HFF-Myc (cell line): ENCODE data around the gene CELF4.

ENCODE experiments used
- DNase-seq: peaks from one replicate; pipeline ENCODE4 v3.0.0-alpha.2; 2011; ENCODE audit warnings: low read depth; ENCODE audit errors: extremely low read depth
- H3K4me3 ChIP-seq: replicated peaks from 2 replicates; pipeline ENCODE4 v1.5.1; 2011; ENCODE audit warnings: low read depth, mild to moderate bottlenecking, control low read depth, low read length
- TF ChIP-seq, protein P1 (sequence below): IDR thresholded peaks from 2 replicates; pipeline ENCODE4 v1.5.1; 2012; ENCODE audit warnings: mild to moderate bottlenecking, low read depth, low read length, control low read depth; ENCODE audit errors: missing control alignments

Gene CELF4

DNA sequence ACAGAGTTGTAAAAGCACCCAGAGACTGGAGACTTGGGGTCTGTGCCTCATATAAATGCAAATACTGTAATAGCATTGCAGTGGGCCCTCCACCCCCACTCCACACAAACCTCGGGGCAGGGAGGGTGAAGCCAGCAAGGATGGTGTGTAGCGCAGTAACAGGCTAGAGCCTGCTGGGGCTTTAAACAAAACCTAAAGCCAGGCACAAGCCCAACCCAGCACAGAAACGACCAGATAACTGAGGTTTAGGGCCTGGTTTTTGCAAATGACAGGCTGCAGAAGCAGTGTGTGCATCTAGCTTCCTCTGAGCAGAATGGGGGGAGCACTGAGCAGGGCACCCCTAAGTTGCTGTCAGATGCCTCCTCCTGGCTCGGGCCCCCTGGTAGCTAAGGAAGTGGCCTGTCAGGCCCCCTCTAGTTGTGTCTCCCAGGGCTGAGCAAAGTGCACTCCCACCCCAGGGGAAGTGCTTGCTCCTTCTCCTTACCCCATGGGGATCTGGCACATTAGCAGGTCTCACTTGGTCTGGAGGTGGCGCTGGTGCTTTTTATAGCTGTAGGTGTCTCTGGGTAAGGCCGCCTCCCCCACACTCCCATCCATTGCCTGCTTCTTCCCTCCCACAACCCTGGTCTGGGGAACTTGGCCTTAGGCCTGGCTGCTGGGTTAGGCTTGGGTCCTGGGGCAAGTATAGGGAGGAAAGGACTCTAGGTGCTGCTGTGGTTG, 135.1 kb downstream of the CELF4 start:
- no peak for DNase-seq
- no peak overlapping the region for H3K4me3 ChIP-seq
- TF ChIP-seq, protein P1, sequence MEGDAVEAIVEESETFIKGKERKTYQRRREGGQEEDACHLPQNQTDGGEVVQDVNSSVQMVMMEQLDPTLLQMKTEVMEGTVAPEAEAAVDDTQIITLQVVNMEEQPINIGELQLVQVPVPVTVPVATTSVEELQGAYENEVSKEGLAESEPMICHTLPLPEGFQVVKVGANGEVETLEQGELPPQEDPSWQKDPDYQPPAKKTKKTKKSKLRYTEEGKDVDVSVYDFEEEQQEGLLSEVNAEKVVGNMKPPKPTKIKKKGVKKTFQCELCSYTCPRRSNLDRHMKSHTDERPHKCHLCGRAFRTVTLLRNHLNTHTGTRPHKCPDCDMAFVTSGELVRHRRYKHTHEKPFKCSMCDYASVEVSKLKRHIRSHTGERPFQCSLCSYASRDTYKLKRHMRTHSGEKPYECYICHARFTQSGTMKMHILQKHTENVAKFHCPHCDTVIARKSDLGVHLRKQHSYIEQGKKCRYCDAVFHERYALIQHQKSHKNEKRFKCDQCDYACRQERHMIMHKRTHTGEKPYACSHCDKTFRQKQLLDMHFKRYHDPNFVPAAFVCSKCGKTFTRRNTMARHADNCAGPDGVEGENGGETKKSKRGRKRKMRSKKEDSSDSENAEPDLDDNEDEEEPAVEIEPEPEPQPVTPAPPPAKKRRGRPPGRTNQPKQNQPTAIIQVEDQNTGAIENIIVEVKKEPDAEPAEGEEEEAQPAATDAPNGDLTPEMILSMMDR: no peak

DNA sequence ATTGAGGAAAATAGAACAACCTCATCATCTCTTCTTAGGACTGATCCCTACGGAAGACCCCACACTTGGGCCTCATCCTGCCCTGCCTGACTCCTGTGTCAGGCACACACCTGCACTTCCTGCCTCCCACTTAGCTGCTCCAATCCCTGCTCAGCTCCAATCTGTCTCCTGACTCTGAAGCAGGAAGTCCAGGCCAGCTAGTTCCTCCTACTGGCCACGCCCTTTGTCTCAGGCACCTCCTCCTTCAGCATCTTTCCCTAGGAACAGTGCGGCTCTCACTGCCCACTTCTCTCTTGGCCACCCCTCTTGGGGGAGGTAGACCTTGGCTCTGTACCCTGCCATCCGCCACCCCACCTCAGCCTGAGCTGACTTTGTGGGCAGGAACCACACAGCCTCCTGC, 135.8 kb downstream of the CELF4 start:
- H3K4me3 ChIP-seq: no peak overlapping the region
- TF ChIP-seq, protein P1: no peak
- DNase-seq: no peak

DNA sequence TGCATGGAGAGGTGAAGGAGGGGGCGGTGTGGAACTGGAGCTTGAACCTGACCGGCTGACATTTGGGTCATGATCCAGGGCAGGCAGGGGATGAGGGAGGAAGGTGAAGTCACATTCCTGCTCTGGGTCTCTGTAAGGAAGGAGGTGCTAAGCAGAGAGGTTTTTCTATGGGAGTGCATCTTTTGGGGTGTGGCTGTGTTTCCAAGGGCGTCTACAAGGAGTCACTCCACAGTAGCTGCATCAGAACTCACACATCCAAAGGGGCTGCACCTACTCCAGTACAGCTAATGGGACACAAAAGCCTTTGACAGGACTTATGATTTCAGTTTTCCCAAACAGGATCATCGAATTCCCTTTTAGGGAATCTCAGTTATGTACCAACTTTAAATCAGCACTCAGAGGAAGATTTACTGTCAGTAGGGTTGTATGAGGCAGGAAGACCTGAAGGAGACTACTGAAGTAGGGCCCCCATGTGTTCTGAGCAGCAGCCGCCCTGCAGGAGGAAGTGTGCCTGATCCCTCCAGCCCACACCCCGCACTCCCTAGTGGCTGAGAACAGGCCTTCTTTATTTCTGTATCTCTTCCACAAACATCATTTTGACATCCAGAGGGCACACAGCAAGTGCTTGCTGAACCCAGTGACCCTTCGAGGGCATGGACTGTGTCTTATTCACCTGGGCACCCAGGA, 137.2 kb downstream of the CELF4 start:
- no peak overlapping the region for H3K4me3 ChIP-seq
- TF ChIP-seq, protein P1: no peak
- DNase-seq: no peak

DNA sequence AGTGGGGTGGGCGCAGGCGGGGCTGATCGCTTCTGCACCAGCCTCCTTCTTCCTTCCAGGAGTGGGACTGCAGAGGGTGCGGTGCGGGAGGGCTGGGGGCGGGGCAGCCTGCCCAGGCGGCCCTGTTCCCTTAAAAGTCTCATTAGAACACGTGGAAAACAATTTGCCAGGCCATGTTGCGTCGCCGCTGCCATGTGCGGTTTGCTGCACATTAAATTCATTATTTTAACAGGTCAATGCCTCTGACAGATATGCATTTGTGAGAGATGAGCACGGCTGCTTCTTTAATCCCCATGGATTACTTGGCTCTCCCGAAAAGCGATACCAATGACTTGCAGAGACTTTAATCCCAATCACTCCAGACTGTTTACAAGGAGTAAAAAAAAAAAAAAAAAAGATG, 139.0 kb downstream of the CELF4 start:
- DNase-seq: no peak
- TF ChIP-seq, protein P1: no peak
- H3K4me3 ChIP-seq: no peak overlapping the region

DNA sequence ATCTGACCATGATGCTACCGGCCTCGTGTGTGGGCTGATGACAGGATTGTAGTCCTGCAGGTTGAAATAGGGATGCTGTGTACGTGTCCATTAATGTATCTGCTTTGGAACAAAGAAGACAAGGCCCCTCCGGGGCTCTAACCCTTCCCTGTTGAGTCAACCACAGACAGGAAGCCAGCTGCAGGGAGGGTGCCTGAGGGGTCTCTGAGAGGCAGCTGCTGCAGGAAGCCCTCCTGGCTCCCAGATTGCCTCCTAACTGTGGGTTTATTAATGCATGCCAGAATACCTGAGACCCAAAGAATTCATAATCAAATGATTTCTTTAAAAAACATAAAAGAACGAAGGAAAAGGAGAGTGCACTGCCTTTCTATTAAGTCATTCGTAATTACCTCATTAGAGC, 140.4 kb downstream of the CELF4 start:
- TF ChIP-seq, protein P1: no peak
- DNase-seq: no peak
- no peak overlapping the region for H3K4me3 ChIP-seq

DNA sequence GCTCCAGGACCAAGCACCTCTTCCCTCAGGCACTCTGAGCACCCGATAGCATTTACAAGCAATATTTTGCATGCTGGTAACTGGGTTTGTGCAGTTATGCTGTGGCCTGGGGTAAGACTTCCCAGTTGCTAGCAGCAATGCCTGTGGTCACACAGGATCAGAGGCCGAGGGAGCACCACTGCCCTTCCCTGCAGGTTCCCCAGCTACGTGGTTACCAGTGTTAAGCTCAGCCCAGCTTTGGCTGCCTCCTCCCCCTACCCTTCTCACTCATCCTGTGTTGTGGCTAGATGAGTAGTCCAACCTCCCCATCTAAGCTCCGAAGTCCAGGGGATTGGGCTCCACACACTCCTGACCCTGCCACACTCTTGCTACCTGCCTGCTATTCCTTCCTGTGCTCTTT, 141.1 kb downstream of the CELF4 start:
- TF ChIP-seq, protein P1: no peak
- DNase-seq: no peak
- no peak overlapping the region for H3K4me3 ChIP-seq

DNA sequence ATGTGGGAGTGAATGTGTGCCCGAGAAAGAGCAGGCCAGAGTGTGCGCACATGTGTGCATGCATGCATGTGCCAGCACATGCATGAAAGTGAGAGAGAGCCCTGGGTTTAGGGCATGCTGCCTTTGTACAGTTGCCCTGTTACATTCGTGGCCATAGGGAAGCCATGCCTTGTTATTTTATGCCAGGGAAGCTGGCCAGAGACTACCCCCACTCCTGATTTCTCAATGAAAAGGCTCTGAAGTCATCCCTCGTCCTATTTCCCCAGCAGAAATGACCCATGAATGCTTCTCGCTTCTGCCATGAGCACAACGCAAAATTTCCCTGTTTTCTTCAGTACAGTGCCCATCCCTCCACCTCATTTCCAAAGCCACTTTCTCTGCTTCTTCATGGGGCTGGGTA, 143.0 kb downstream of the CELF4 start:
- TF ChIP-seq, protein P1: no peak
- no peak for DNase-seq
- no peak overlapping the region for H3K4me3 ChIP-seq
